Lung microvascular endothelial cell (primary cell): ENCODE measurements around the gene PHF20. TPM values are rescaled to one million over a fixed set of nuclear protein-coding genes. Genes with fewer than 3 reads are reported as not detected.
"Not testable (repeated sequence)": the region's sequence is repeated elsewhere in the genome, so short reads cannot be mapped to it uniquely, and the experiment has no call there.

Experiments used
- DNase-seq, 2 donors: peaks; one replicate each; pipeline versions ENCODE4 v3.0.0 to v3.0.0-alpha.2; 2010; ENCODE audit warnings: low read depth in 2 of 2
- total RNA-seq: library from RNA; depleted of rRNA; stranded (reverse); fragments of >200 nt; gene quantifications from 2 replicates; pipeline ENCODE4 v1.2.1, GENCODE V29; 2014

PHF20 gene
- 17.9 and 20.6 TPM in 2 replicates for total RNA-seq

DNA sequence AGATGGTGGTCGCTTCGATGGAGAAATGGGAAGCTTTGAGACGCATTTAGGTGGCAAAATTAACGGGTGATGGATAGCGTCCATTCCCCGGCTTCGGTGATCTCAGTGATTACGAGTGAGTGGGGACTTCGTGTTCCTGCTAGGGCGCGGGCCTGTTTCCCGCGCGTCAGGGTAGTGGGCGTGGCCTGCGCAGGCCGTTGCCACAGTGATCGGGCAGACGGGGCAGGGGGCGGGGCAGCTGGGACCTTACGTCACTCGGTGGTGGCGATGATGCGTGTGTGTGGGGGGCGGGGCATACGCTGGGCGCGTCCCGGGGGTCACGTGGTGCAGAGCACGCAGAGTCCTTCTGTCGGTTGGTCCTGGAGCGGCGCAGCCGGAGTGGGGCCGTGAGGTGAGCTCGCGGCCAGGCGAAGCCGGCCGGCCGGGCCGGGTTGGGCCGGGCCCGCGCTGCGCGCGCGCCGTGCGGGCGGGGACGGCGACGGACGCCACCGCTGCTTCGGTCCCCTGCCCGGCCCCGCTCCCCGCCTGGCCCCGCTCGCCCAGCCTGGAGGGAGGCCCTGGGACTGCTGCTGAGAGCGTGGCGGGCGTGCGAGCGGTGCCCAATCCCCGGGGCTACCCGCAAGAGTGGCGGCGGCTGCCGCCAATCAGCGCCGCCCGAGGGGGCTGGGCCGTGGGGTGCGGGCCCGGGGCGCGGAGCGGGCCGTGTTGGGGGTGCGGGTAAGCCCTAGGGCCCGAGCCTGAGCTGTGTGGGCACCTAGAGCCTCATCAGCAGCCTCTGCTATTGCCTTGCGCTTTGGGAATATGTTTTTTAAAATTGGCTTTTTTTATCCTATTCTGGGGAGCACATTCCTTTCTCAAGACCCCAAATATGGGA, at the start of gene PHF20:
TSS of gene PHF20 (plus strand) at position 327 of the 874 bp plus-strand sequence. CDS start 29,508 bp downstream, outside the sequence.
- peak; percentile 99 for DNase-seq

DNA sequence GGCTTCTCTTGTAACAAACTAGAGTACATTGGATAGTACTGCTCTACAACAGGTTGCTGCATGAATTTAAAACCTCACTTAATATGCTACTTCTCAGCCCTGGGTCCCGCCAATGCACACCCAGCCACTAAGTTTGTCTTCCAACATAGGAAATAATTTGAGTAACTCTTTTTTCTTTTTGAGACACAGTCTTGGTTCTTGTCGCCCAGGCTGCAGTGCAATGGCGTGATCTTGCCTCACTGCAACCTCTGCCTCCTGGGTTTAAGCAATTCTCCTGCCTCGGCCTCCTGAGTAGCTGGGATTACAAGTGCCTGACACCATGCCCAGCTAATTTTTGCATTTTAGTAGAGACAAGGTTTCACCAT, 48.6 kb upstream of the PHF20 start:
- not testable (repeated sequence) for DNase-seq

DNA sequence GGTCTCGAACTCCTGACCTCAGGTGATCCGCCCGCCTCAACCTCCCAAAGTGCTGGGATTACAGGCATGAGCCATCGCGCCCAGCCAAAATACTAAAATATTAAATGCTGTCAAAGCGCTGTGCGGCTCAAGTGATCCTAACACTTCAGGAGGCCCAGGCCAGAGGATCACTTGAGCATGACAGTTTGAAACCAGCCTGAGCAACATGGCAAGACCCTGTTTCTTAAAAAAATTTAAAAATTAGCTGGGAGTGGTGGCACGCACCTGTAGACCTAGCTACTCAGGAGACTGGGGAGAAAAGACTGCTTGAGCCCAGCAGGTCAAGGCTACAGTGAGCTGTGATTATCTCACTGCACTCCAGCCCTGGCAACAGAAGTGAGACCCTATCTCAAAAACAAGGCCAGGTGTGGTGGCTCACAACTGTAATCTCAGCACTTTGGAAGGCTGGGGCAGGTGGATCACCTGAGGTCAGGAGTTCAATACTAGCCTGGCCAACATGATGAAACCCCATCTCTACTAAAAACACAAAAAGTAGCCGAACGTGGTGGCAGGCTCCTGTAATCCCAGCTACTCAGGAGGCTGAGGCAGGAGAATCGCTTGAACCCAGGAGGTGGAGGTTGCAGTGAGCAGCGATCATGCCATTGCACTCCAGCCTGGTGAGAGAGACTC, 48.0 kb upstream of the PHF20 start:
- not testable (repeated sequence) for DNase-seq

DNA sequence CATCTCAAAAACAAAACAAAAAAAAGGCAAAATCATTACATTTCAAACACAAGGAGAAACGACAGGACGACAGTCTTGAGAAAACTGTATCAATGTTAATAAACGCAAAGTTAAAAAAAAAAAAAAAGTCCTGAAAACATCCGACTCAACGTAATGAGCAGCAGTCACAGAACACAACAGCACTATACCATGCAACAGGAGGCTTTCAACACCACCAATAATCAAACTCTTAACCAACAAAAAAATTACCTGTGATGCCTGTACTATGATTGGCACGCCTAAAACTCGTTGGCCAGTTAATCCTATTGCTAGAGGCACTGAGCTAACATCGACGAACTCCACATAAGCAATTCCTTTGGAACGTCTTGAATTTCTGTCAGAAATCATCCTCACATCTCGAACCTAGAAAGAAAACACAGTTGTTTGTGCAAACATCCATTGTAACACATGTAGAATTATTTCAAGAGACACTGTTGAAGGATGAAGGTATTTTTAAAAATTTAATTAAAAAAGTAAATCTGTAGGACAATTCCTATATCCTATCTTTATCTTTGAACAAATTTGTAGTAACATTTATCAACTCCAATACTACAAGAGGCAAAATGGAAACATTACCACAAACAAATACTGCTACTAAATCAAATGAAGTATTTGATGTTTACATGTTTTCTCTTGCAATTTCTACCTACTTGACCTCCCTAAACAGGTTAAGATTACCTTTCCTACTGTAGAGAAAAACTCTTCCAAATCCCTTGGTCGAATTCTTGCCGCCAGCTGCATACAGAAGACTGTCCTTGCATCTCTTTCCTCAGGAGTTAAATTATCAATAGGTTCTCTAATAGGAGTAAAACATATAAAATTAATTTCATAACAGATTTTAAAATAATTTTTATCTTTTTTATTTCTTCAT, 47.2 kb upstream of the PHF20 start:
- DNase-seq: no peak

DNA sequence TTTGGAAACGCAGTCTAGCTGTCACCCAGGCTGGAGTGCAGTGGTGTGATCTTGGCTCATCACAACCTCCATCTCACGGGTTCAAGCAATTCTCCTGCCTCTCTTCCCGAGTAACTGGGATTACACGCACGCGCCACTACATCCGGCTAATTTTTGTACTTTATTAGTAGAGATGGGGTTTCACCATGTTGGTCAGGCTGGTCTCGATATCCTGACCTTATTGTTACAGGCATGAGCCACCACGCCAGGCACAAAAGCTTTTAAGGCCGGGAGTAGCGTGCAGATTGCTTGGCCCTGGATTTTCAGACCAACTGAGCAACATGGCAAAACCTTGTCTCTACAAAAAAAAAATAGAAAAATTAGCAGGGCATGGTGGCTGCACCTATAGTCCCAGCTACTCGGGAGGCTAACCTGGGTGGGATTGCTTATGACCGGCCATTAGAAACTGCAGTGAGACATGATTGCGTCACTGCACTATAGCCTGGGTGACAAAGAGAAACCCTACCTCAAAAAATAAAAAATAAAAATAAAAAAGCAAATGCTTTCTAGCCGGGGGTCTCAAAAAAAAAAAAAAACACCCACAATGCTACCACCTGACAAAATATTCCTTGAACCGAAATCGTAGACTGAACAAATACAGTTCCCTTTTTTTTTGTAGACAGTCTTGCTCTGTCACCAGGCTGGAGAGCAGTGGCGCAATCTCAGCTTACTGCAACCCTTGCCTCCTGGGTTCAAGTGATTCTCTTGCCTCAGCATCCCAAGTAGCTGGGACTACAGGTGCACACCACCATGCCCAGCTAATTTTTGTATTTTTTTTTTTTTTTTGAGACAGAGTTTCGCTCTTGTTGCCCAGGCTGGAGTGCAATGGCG, 44.7 kb upstream of the PHF20 start:
- no peak for DNase-seq

DNA sequence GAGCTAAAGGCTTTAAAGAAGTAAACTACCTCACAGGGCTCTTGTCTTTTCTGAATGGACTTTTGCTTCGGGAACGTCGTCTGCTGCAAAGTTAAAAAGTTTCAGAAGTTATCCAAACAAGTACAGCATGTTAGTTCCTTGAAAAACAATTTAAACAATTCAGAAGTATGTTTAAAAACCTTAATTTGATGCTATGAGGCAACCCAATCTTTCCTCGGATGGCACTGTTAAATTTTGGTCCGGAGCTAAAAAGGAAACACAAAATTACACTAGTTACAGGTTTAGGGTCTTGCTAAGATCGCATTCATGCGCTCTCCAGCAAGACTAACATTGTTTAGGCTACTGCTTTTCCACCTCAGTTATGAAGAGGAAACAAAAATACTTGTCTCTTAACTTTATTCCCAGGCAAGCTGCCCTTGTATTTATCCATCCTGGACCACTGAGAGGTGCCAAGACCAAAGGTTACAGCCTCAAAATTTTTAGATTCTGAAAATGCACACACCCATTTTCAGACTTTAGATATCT, 42.5 kb upstream of the PHF20 start:
- no peak for DNase-seq

DNA sequence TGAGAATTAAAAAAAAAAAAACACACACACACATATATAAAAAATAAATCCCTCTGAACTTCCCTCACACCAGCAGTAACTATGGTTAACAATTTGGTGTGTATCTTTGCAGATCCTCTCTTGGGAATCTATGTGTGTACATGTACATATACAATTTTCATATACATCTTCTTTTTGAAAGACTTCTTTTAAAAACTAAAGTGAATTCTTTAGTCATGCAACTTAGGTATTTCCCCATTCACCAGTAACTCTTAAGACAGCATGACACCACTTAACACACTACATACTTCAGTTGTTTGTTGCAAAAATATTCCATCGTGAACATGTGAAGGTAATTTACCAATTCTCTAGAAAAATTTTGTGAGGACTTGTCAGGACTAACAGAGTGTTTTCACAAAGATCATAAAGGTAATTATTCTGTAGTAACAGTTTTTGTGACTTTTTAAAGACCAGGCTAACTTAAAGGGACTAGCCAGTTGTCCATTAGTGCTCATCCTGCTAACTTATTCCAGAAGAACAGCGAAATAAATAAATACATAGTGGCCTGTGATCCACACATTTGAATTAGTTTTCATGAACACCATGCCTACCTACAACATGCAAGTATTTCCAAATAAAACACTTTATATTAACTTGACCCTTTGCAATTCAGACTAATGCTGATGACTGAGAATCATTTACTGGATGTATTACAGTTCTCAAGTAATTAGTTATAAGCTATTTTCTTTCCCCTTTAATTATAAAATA, 41.8 kb upstream of the PHF20 start:
- no peak for DNase-seq

DNA sequence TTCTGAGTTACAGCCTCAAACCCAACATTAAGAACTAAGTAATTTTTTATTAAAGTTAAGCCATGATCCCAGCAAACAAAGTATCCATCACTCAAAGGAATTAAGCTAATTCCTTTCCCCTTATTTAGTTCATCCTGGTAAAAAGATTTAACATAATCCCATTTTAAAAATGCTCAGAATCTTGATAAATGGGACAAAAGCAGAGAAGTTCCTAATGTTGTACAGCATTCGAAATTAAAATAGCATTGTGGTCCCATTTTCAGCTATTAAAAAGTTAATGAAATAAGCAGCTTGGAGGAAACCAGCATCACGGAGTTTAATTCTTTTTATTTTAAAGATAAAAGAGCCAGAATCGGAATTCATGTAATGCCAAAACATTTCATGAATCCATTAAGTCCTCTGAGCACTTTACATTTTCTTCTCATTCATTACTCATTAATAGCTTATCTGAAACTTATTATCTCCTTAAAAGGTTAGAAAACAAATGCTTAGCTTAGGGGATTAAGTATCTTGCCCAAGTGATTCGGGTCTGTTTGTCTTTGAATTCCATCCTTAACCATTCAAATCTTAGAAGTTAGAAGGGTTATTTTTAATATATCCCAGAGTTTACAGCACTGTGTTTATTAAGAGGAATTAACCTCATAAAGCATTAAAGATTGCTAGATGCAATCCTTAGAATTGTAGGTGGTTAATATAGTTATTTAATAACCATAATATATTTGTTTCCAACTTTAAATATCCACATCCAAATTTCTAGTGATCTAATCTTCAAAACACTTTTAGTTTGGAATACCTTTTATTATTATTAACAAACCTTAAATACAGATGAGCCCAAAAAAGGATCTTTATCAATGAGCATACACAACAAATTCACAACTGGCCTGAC, 41.0 kb upstream of the PHF20 start:
- DNase-seq: no peak

DNA sequence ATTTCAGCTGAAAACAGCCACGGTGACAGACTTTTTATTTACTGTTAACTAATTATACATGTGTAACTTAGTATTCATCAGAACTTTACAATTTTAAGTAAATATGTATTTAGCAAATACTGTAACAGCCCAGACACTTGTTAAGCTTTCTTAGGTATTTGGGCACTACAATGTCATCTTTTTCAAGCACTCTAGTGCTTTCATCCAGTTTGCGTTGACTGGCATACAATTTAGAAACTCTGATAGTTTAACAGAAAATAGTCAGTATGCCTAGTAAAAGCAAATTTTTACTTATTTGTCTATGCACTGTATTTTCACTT, 40.4 kb upstream of the PHF20 start:
- DNase-seq: no peak

DNA sequence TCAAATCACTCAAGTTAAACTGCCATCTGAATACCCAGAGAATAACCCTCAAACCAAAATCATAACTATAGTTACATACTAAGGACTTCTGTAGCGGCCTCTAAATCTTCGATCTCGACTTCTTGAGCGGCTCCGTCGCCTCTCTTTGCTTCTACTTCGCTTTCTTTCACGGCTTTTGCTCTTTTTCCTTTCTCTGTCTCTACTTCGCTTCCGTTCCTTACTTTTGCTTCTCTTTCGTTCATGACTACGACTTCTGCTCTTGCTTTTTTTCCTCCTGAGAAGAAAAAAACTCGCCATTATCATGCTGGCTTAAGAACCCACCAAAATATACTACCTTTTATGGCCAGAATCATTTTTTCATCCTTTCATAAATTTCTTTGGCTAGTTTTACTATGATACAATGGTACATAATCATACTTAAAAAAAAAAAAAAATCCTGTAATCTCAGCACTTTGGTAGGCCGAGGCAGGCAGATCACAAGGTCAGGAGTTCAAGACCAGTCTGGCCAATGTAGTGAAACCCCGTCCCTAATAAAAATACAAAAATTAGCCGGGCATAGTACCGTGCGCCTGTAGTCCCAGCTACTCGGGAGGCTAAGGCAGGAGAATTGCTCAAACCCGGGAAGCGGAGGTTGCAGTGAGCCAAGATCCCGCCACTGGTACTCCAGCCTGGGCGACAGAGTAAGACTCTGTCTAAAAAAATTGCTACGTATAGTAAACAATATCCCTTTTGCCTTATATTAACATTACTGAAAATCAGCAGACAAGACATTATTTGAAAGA, 39.8 kb upstream of the PHF20 start:
- DNase-seq: no peak

DNA sequence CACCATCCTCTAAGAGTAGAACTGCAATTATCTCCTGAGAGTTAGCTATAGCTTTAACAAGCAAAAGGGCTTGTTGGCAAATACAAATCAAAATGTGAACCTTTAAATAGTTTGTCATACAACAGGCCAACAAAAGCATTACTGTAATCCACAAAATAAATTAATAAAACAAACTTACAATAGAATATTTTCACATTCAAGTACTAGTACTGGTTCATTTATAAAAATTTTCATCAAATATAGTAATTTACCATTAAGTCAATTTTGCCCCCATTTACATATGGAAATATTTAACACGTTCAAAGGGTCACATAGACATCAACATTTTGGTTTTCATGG, 39.2 kb upstream of the PHF20 start:
- no peak for DNase-seq

DNA sequence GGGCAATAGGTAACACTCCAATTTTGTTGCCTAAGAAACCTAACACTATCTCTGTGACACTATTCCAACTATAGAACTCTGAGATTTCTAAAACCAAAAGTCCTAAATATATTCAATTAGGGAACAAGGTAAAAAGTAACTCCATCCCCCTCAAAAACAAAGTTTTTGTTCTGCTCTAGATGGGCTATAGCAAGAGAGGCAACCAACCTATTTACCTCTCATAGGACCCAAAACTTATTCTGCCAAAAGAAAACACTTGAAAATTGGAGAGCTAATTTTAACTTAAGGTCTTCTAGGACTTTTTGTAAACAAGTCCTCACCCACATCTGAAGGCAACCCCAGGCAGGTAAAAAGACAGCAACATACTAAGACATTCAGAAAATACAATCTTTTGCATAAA, 37.4 kb upstream of the PHF20 start:
- DNase-seq: no peak

DNA sequence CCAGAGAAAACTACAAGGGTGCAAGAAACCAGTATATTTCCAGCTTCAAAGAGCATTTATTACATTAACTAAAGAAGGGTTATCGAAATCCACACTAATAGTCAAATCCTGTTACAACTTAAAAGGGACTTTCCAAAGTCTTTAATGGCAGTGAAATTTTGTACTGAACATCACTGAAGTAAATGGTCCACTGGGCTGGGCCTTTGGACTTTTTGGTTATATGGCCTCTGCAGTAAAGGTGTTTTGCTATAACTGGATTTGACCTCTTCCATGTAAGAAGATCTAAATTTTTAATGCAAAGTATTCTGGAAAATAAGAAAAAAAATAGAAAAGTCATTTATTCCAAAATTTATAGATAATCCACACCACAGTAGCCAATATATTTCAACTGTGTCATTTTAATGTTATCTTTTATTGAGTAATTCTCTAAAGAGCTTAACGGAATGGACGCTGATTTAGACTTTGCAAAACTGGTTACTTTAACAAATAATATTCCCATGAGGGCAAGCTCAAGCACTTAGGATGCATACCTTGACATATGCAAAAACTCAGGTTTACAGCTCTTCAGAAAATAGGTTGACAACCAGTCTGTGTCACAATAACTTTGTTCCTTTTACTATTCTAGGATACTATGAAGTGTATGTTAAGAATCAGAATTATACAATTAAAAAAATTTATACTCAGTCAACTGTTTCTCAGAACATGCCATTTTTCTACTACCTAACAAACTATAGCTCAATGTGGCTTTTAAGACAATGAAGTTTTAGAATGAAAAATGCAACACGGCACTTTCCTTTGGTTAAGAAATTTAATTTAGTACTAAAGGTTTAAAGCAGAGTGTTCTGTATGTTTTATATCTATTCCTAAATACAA, 36.8 kb upstream of the PHF20 start:
- DNase-seq: no peak

DNA sequence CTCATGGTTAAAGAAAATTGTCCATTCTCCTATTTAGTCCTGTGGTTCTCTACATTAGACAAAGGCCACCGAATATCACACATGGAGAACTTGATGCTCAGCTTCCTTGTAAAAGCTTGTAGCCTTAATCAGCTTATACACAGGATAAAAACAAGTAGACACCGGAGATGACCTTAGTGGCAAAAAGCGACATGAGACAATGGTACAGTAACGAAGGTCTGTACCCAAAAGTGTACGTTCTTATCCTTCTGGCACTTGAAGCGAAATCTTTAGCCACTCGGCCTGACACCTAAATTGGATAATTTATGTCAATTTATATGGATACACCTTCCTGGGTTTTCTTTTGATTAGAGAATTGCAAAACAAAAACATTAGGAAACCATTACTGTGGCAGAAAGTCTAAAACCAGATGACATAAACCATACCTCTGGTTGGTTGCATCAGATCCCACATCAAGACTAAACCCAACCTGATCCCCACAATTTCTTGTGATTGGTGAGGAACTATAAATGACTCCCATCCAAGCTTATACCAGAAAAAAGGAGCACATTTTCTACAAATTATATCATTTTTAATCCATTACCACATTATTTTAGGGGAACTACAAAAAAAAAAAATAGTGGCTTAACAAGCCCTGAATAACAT, 35.9 kb upstream of the PHF20 start:
- no peak for DNase-seq

DNA sequence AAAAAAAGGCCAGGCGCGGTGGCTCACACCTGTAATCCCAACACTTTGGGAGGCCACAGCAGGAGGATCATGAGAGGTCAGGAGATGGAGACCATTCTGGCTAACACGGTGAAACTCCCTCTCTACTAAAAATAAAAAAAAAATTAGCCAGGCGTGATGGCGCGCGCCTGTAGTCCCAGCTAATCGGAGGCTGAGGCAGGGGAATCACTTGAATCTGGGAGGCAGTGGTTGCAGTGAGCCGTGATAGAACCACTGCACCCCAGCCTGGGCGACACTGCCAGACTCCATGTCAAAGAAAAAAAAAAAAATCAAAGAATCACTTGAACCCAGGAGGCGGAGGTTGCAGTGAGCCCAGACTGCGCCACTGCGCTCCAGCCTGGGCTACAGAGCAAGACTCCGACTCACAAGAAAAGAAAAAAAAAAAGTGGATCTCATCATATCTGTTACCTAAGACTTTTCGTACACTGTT, 33.9 kb upstream of the PHF20 start:
- no peak for DNase-seq

DNA sequence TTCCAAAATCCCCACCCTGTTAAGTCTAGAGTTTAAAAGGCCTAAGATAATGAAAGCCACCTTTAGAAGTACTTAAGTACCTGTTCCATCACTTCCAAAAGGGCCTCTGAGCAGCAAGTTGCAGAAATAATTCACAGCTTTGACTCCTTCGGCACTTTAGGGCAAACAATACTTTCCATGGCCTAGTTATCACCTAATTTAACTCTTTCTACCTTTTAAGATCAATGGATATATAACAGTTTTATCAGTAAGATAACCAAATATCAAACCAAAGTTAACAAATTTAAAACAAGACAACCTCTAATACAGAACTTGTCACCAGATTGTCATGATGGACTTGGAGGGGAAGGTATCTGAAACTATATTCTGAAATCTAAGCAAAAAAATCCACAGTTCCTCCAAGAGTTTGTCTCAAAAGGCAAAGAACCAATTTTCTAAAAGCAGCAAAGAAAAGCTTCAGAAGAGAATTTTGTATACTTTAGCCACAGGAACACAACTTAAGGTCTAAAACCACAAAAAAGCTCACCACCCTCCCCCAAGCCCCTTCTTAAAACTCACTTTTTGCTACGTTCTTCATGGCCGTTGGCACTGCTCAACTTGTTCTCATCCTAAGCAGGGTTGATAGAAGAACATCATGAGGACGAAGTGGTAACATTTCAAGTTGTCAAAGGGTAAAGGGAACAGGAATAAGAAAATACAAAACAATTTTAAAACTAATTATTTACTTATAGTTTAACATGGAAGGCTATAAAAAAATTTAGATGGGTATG, 33.2 kb upstream of the PHF20 start:
- no peak for DNase-seq
